Hepatocyte (in vitro differentiated cells): ENCODE measurements around the gene GNB3.

Experiments used
- EZH2 ChIP-seq: fragments of 200-600 bp; sonication (generic); IDR thresholded peaks from 2 replicates; pipeline ENCODE4 v1.6.1; 2016; ENCODE audit warnings: antibody characterized with exemption, mild to moderate bottlenecking, borderline replicate concordance
- TF ChIP-seq, protein P1 (sequence below): fragments of 200-600 bp; sonication (generic); IDR thresholded peaks from 2 replicates; pipeline ENCODE4 v1.5.1; 2016; ENCODE audit warnings: antibody characterized with exemption, mild to moderate bottlenecking; ENCODE audit not compliant: poor library complexity

DNA sequence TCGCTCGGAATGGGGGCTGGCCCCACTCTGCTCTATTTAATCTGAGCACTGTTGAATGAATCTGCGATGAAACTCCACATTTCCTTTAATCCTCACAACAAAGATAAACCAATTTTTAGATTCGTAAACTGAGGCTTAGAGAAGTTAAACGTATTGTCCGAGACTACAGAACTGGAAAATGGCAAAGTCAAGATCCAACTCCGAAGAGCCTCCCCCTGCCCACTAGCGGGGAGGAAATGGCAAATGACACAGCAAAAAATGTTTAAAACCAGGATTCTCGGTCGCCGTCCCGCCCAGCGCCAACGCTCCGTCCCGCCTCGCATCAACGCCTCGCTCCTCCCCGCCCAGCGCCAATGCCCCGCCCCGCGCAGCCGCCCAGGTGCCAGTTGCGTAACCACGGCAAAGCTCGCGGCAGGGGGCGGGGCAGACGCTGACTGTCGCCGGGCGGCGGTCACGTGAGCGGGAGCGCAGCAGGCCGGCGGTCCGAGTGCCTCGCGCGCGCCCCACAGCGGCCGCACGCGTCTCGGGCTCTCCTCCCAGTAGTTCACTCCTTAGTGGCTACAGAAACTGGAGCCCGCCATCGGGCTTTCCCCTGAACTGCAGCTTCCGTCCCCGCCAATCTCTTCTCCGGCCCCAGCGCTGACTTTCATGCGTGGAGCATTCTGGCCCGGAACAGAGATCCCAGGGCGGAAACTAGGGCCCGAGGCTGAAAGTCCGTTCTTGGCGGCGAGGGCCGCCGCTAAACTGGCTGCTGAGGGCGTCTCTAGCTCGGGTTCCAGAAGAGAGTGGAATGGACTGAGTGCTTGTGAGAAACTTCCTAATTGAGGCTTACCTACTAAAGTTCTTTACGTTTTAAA is 50.3 kb downstream of the GNB3 start:
- no peak for TF ChIP-seq EZH2
- TF ChIP-seq, protein P1, sequence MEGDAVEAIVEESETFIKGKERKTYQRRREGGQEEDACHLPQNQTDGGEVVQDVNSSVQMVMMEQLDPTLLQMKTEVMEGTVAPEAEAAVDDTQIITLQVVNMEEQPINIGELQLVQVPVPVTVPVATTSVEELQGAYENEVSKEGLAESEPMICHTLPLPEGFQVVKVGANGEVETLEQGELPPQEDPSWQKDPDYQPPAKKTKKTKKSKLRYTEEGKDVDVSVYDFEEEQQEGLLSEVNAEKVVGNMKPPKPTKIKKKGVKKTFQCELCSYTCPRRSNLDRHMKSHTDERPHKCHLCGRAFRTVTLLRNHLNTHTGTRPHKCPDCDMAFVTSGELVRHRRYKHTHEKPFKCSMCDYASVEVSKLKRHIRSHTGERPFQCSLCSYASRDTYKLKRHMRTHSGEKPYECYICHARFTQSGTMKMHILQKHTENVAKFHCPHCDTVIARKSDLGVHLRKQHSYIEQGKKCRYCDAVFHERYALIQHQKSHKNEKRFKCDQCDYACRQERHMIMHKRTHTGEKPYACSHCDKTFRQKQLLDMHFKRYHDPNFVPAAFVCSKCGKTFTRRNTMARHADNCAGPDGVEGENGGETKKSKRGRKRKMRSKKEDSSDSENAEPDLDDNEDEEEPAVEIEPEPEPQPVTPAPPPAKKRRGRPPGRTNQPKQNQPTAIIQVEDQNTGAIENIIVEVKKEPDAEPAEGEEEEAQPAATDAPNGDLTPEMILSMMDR = peak; percentile 85
